H1 (cell line): Measurements from ENCODE around the gene LDLRAD4. TPM values are rescaled to one million over a fixed set of nuclear protein-coding genes. Genes with fewer than 3 reads are reported as not detected.

Experiments used
- CTCF ChIA-PET: fragments of 300-600 bp; sonication (Branson Sonifier 250); formaldehyde crosslinking; loops from one replicate; lab custom pipeline; 2021; ENCODE audit not compliant: partially characterized antibody; lab: Charles Lee
- POLR2A ChIA-PET: fragments of 300-600 bp; sonication (Branson Sonifier 250); formaldehyde crosslinking; loops from one replicate; lab custom pipeline; 2021; ENCODE audit warnings: inconsistent platforms; ENCODE audit not compliant: partially characterized antibody; lab: Charles Lee
- DNase-seq, 2 experiments: peaks; one replicate each; pipeline versions ENCODE4 v3.0.0 to v3.0.0-alpha.2; 2010 to 2022; ENCODE audit warnings: low spot score in 2 of 2, low read depth in 1 of 2, mixed read lengths in 1 of 2
- FAIRE-seq: peaks from 2 replicates; lab custom pipeline; 2011; peaks lifted over from hg19 to GRCh38; lab: Jason Lieb, UNC
- H2AFZ ChIP-seq: 2 replicates; pipeline ENCODE4 v1.8.1; 2012; ENCODE audit warnings: low read length, inconsistent platforms
- H2AK5ac ChIP-seq: 2 replicates; pipeline ENCODE4 v1.6.1; 2013; ENCODE audit warnings: low read depth, low read length
- H2BK120ac ChIP-seq: replicated peaks from 2 replicates; pipeline ENCODE3; 2013; ENCODE audit warnings: low read depth, low read length, inconsistent platforms
- H2BK12ac ChIP-seq: 2 replicates; pipeline ENCODE4 v1.6.1; 2013; ENCODE audit warnings: low read depth, low read length
- H2BK15ac ChIP-seq: 2 replicates; pipeline ENCODE4 v1.6.1; 2013; ENCODE audit warnings: low read length
- H2BK20ac ChIP-seq: 2 replicates; pipeline ENCODE4 v1.6.1; 2013; ENCODE audit warnings: low read length
- H2BK5ac ChIP-seq: 2 replicates; pipeline ENCODE4 v1.6.1; 2013; ENCODE audit warnings: low read depth, low read length
- H3K14ac ChIP-seq: 2 replicates; pipeline ENCODE4 v1.6.1; 2013; ENCODE audit warnings: inconsistent platforms; ENCODE audit not compliant: insufficient read length
- H3K18ac ChIP-seq: 2 replicates; pipeline ENCODE4 v1.6.1; 2013; ENCODE audit warnings: low read length; ENCODE audit errors: extremely low read depth
- H3K23ac ChIP-seq: 2 replicates; pipeline ENCODE4 v1.6.1; 2013; ENCODE audit warnings: inconsistent platforms; ENCODE audit not compliant: insufficient read length
- H3K23me2 ChIP-seq: 2 replicates; pipeline ENCODE4 v1.6.1; 2013; ENCODE audit warnings: low read depth, low read length
- H3K27ac ChIP-seq: 2 replicates; pipeline ENCODE4 v1.6.1; 2011; ENCODE audit warnings: low read depth, low read length, inconsistent platforms
- H3K27me3 ChIP-seq, 4 experiments: replicated peaks in 1 of 4; 1 replicate in 1 of 4; 2 replicates in 3 of 4; pipeline versions ENCODE4 v1.6.1 to v1.8.1; 2011 to 2013; ENCODE audit warnings: low read length in 3 of 4, mild to moderate bottlenecking in 3 of 4, inconsistent platforms in 2 of 4, mixed read lengths in 2 of 4, moderate library complexity in 1 of 4; ENCODE audit not compliant: control insufficient read depth in 3 of 4, insufficient read depth in 3 of 4; ENCODE audit errors: extremely low read depth in 1 of 4
- H3K36me3 ChIP-seq, 4 experiments: 2 replicates each; pipeline versions ENCODE4 v1.6.1 to v1.8.1; 2011 to 2013; ENCODE audit warnings: mild to moderate bottlenecking in 4 of 4, low read length in 3 of 4, moderate library complexity in 2 of 4, control low read depth in 1 of 4, inconsistent platforms in 1 of 4; ENCODE audit not compliant: insufficient read depth in 4 of 4, control insufficient read depth in 2 of 4
- H3K4ac ChIP-seq: replicated peaks from 2 replicates; pipeline ENCODE3; 2013; ENCODE audit warnings: low read length, low read depth, mixed read lengths, inconsistent platforms; ENCODE audit not compliant: insufficient read length
- H3K4me1 ChIP-seq, 4 experiments: replicated peaks in 1 of 4; 1 replicate in 1 of 4; 2 replicates in 3 of 4; pipeline versions ENCODE4 v1.6.1 to v1.8.1; 2011 to 2013; ENCODE audit warnings: low read length in 3 of 4, inconsistent platforms in 2 of 4, mixed read lengths in 1 of 4; ENCODE audit not compliant: insufficient read depth in 4 of 4, control insufficient read depth in 3 of 4
- H3K4me2 ChIP-seq, 2 experiments: 2 replicates each; pipeline versions ENCODE4 v1.6.1 to v1.8.1; 2011 to 2013; ENCODE audit warnings: low read depth in 2 of 2, low read length in 2 of 2, control low read depth in 1 of 2, inconsistent platforms in 1 of 2, mild to moderate bottlenecking in 1 of 2; ENCODE audit not compliant: insufficient read depth in 1 of 2
- H3K4me3 ChIP-seq, 4 experiments: fragments of 200-600, 300-600 bp in 1 of 4; sonication (generic), shearing (Covaris generic), sonication (Bioruptor Twin) in 1 of 4; 2 replicates each; pipeline versions ENCODE4 v1.5.1 to v1.8.1; 2011 to 2016; ENCODE audit warnings: low read length in 4 of 4, low read depth in 3 of 4, control low read depth in 2 of 4, inconsistent platforms in 2 of 4, mild to moderate bottlenecking in 2 of 4, mixed read lengths in 1 of 4, moderate library complexity in 1 of 4; ENCODE audit not compliant: insufficient read depth in 2 of 4; ENCODE audit errors: extremely low read depth in 1 of 4
- H3K56ac ChIP-seq: replicated peaks from 2 replicates; pipeline ENCODE3; 2013; ENCODE audit warnings: low read depth, mild to moderate bottlenecking, mixed read lengths, low read length, inconsistent platforms; ENCODE audit not compliant: insufficient read length
- H3K79me1 ChIP-seq: 2 replicates; pipeline ENCODE4 v1.6.1; 2013; ENCODE audit warnings: low read depth, low read length, control low read depth
- H3K79me2 ChIP-seq, 2 experiments: 2 replicates each; pipeline versions ENCODE4 v1.6.1 to v1.8.1; 2012 to 2013; ENCODE audit warnings: low read length in 2 of 2, mild to moderate bottlenecking in 2 of 2, inconsistent platforms in 1 of 2; ENCODE audit not compliant: insufficient read depth in 2 of 2, control insufficient read depth in 1 of 2
- H3K9ac ChIP-seq, 4 experiments: replicated peaks in 1 of 4; 1 replicate in 1 of 4; 2 replicates in 3 of 4; pipeline versions ENCODE4 v1.6.1 to v1.8.1; 2011 to 2013; ENCODE audit warnings: low read depth in 3 of 4, low read length in 3 of 4, control low read depth in 2 of 4, mild to moderate bottlenecking in 2 of 4, moderate library complexity in 2 of 4, inconsistent platforms in 1 of 4; ENCODE audit errors: extremely low read depth in 1 of 4
- H3K9me3 ChIP-seq, 2 experiments: 2 replicates each; pipeline versions ENCODE4 v1.6.1 to v1.8.1; 2012 to 2013; ENCODE audit warnings: mild to moderate bottlenecking in 2 of 2, moderate library complexity in 2 of 2, control low read depth in 1 of 2, inconsistent platforms in 1 of 2, low read depth in 1 of 2, low read length in 1 of 2, mixed read lengths in 1 of 2; ENCODE audit not compliant: insufficient read depth in 2 of 2
- H4K20me1 ChIP-seq, 2 experiments: replicated peaks in 1 of 2; 2 replicates each; pipeline versions ENCODE3 to v1.8.1; 2011 to 2013; ENCODE audit warnings: inconsistent platforms in 2 of 2, low read length in 2 of 2, mild to moderate bottlenecking in 1 of 2; ENCODE audit not compliant: insufficient read depth in 2 of 2, control insufficient read depth in 1 of 2
- H4K5ac ChIP-seq: 2 replicates; pipeline ENCODE4 v1.6.1; 2013; ENCODE audit warnings: low read length, low read depth, mixed read lengths, inconsistent platforms; ENCODE audit not compliant: insufficient read length
- H4K8ac ChIP-seq: 2 replicates; pipeline ENCODE4 v1.8.0; 2013; ENCODE audit warnings: mild to moderate bottlenecking, moderate library complexity, low read length, inconsistent platforms; ENCODE audit not compliant: insufficient read depth; ENCODE audit errors: extremely low read depth
- H4K91ac ChIP-seq: replicated peaks from 2 replicates; pipeline ENCODE3; 2013; ENCODE audit warnings: low read length, mixed read lengths, inconsistent platforms; ENCODE audit not compliant: insufficient read length
- TBP ChIP-seq: IDR thresholded peaks from 2 replicates; pipeline ENCODE4 v1.6.1; 2011; ENCODE audit warnings: low read depth, low read length, improper control_type of control experiment
- TEAD4 ChIP-seq: IDR thresholded peaks from 2 replicates; pipeline ENCODE4 v1.6.1; 2012; ENCODE audit warnings: low read depth, low read length, inconsistent platforms, mixed read lengths
- WGBS, 2 experiments: shearing (Covaris generic) in 1 of 2; methylation state at CpG; one replicate each; pipeline versions ENCODE4 v1.1.6 to v1.1.7; 2013 to 2015; ENCODE audit warnings: low lambda C conversion rate in 2 of 2, mixed read lengths in 2 of 2, inconsistent platforms in 1 of 2, low coverage in 1 of 2, missing lambda C conversion rate in 1 of 2; ENCODE audit not compliant: insufficient replicate concordance in 2 of 2, insufficient coverage in 1 of 2, insufficient read length in 1 of 2; ENCODE audit errors: extremely low coverage in 1 of 2, missing lambda C conversion rate in 1 of 2; 5-methylcytosine and 5-hydroxymethylcytosine counted together
- polyA plus RNA-seq, 7 experiments: library from polyadenylated mRNA; depleted of rRNA in 3 of 7; stranded (reverse) in 5 of 7; unstranded in 2 of 7; fragments of >200 nt in 5 of 7; fragments of 200-250 nt in 2 of 7; gene quantifications; 1 replicate in 5 of 7; 2 replicates in 1 of 7; 4 replicates in 1 of 7; pipeline versions ENCODE4 v1.2.1 to v1.2.3, GENCODE V29; 2011 to 2013; ENCODE audit warnings: missing spikeins in 2 of 7, mixed read lengths in 2 of 7
- total RNA-seq: library from RNA; stranded (reverse); fragmentation: NEBNext Ultra II Directional; extraction: Animal tissue kit (Norgen Biotek cat#: 25700); gene quantifications from 2 replicates; pipeline ENCODE4 v1.2.1, GENCODE V29; 2021
- TF ChIP-seq, protein P1 (sequence below): IDR thresholded peaks from 2 replicates; pipeline ENCODE4 v1.6.1; 2012; ENCODE audit warnings: inconsistent platforms

LDLRAD4 gene
- total and polyA plus RNA-seq, 2 of the 8 experiments (the other 6 are each of a cell fraction or from before 2014, with no cell fraction given) = 0.77 to 1.4 TPM

GRCh38 chr18:13452871-13453680, 234.5 kb downstream of the LDLRAD4 start:
- no peak overlapping the region for H4K8ac ChIP-seq

More at GRCh38 chr18:13452871-13453680, 234.5 kb downstream of the LDLRAD4 start:
- no peak overlapping the region for H2AK5ac ChIP-seq
- 53% methylated on average over 21 of the region's 21 CpGs; no CpG with 5 or more reads in 1 of the 2 experiments for WGBS, 2 experiments
- no peak overlapping the region for H3K56ac ChIP-seq
- no peak overlapping the region for H2BK20ac ChIP-seq
- H3K23me2 ChIP-seq = no peaks in the 10 kb centered on the region
- H2BK12ac ChIP-seq = peak overlapping the region; percentile 42; the same call in 1 of the 2 replicates
- no peak overlapping the region for H3K27ac ChIP-seq
- H3K4ac ChIP-seq = no peak overlapping the region
- no peak overlapping the region for H2BK5ac ChIP-seq
- FAIRE-seq = peak; percentile 55
- no peaks in the 10 kb centered on the region for H3K79me2 ChIP-seq
- peaks cover 0 to 5% (median 1%) of the 10 kb centered on the region in 4 experiments; a peak in 1 of 7 replicates for H3K27me3 ChIP-seq
- no peak overlapping the region for H3K23ac ChIP-seq
- H3K4me2 ChIP-seq = peak overlapping the region; percentile 33 to 44; a peak in 2 of 4 replicates
- no peak overlapping the region for H2BK15ac ChIP-seq
- no peak overlapping the region for H3K14ac ChIP-seq
- TF ChIP-seq TEAD4 (0 out of 2 replicates have a peak, but pooled peaks have one; percentile 33), TBP (no peak)
- TF ChIP-seq, protein P1, sequence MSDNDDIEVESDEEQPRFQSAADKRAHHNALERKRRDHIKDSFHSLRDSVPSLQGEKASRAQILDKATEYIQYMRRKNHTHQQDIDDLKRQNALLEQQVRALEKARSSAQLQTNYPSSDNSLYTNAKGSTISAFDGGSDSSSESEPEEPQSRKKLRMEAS = 0 out of 2 replicates have a peak, but pooled peaks have one; percentile 46
- TF ChIP-seq, all 59 proteins: peak for 2
- H2BK120ac ChIP-seq = no peak overlapping the region
- H3K36me3 ChIP-seq = no peaks in the 10 kb centered on the region
- H4K5ac ChIP-seq = no peak overlapping the region
- peaks cover 3 to 22% (median 12%) of the 10 kb centered on the region in 4 experiments for H3K4me1 ChIP-seq
- no peak overlapping the region for H3K4me3 ChIP-seq
- no peaks in the 10 kb centered on the region for H4K20me1 ChIP-seq
- no peaks in the 10 kb centered on the region for H3K9me3 ChIP-seq
- CTCF ChIA-PET = no interaction called here
- H2AFZ ChIP-seq = no peak overlapping the region
- no peak overlapping the region for H4K91ac ChIP-seq
- H3K18ac ChIP-seq = no peak overlapping the region; the same call in 1 of the 2 replicates
- no peak for DNase-seq
- no peak overlapping the region for H3K9ac ChIP-seq
- POLR2A ChIA-PET = no interaction called here
- no peaks in the 10 kb centered on the region for H3K79me1 ChIP-seq
